Stimulated activated effector memory CD8-positive, alpha-beta T cell treated with anti-CD3 and anti-CD28 coated beads, Interleukin-12 subunit alpha, Interleukin-12 subunit beta, amount 100 ng/mL, for 72 hours (primary cell): ENCODE results near the gene OR6S1.
"Not testable (repeated sequence)": the region's sequence is repeated elsewhere in the genome, so short reads cannot be mapped to it uniquely, and the experiment has no call there.

Source experiments
- ATAC-seq: fragments of 150-1000 bp; cut with Tn5 transposase; 2 replicates; pipeline ENCODE4 v1.10.0; 2021
- DNase-seq, 2 donors: peaks; one replicate each; pipeline ENCODE4 v3.0.0; 2021 to 2022; ENCODE audit warnings: low spot score in 2 of 2
- H3K27ac Mint-ChIP-seq: one replicate; pipeline ENCODE4 v1.8.0; 2022; ENCODE audit warnings: mild to moderate bottlenecking, mixed read lengths
- H3K36me3 Mint-ChIP-seq: one replicate; pipeline ENCODE4 v1.8.0; 2022; ENCODE audit warnings: mild to moderate bottlenecking, mixed read lengths
- H3K4me1 Mint-ChIP-seq: one replicate; pipeline ENCODE4 v1.8.0; 2022; ENCODE audit warnings: mixed read lengths
- H3K4me3 Mint-ChIP-seq: one replicate; pipeline ENCODE4 v1.8.0; 2022; ENCODE audit warnings: mild to moderate bottlenecking, mixed read lengths
- H3K9me3 Mint-ChIP-seq: one replicate; pipeline ENCODE4 v1.8.0; 2022; ENCODE audit warnings: mixed read lengths

OR6S1 gene

DNA sequence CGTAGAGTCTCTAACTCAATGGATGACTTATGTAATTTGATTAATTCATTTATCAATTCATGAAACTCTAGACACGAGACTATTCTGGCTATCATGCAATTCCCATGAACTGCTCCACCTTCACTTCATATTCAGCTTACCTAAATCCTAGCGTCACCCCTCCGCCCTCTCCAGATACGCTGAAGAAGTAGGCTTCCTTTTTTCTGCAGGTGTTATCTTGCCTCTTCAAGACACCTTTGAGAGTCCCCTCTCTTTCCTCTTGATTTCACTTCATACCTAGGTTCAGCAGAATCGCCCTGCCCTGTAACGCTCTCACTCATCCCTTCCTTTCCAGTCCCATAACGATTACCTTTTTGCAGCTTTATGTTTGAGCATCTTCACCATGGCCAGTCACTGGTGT is 38.9 kb upstream of the OR6S1 start:
- Mint-ChIP-seq H3K27ac (no peak overlapping the region), H3K9me3 (no peaks in the 10 kb centered on the region), H3K36me3 (no peaks in the 10 kb centered on the region), H3K4me3 (no peak overlapping the region), H3K4me1 (peaks cover 12% of the 10 kb centered on the region)
- ATAC-seq (no peak), DNase-seq (no peak)

DNA sequence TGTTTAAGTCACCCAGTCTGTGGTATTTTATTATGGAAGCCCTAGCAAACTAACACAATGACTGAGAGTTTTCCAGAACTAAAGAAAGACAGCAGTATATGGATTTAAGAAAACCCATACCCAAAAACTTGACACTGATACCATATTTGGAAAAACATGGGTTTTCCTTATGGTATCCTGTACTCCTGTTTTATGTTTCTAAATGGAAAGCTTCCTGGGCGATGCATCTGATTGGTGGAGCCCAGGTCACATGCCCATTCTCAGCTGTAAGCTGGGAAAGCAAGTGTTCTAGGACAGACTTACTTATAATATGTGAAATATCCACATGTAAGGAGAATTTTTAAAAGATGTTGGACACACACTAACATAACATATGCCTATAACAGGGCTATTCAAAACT is 38.4 kb upstream of the OR6S1 start:
- H3K27ac Mint-ChIP-seq: no peak overlapping the region
- DNase-seq (no peak), ATAC-seq (no peak)
- H3K4me3 Mint-ChIP-seq: no peak overlapping the region
- H3K4me1 Mint-ChIP-seq: peaks cover 12% of the 10 kb centered on the region
- no peaks in the 10 kb centered on the region for H3K36me3 Mint-ChIP-seq
- H3K9me3 Mint-ChIP-seq: no peaks in the 10 kb centered on the region

DNA sequence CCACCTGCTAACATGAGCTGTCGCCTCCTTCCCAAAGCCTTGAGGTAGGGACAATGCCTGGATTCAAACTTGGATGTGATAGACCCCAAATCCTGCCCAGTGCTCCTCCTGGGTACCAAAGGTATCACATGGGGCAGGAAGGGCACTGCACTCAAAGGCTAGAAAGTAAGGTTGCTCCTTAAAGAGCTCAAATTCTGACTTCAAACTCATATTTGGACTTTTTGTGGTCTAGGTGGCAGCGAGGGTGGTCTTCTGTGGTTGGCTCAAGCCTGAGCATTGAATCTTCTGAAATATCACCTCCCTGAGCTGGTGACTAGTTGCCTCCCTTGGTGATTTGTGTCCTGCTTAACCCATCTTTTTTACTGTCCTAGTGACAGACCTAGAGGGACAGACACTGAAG is 34.6 kb upstream of the OR6S1 start:
- H3K4me3 Mint-ChIP-seq: no peak overlapping the region

DNA sequence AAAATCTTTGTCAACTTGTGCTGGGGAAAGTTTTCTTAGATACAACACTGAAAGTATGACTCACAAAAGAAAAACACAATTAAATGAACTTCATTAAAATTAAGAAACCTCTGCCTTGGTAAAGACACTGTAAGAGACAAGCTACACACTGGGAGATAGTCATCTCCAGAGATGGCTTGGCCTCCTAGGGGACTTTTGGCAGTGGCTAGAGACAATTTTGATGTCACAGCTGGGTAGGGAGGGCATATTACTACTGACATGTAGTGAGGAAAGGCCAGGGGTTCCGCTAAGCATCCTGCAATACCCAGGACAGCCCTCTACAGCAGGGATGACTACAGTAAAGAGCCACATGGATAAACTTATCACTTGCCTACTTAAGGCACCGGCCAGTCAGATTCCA is 34.2 kb upstream of the OR6S1 start:
- peaks cover 12% of the 10 kb centered on the region for H3K4me1 Mint-ChIP-seq
- ATAC-seq (peak; percentile 97), DNase-seq (peak in 1 of 2 donors; percentile 55)
- no peaks in the 10 kb centered on the region for H3K9me3 Mint-ChIP-seq
- H3K4me3 Mint-ChIP-seq: no peak overlapping the region
- H3K36me3 Mint-ChIP-seq: no peaks in the 10 kb centered on the region
- H3K27ac Mint-ChIP-seq: no peak overlapping the region

More for the DNA sequence above, 34.6 kb upstream of the OR6S1 start:
- H3K9me3 Mint-ChIP-seq: no peaks in the 10 kb centered on the region
- H3K27ac Mint-ChIP-seq: no peak overlapping the region
- ATAC-seq: peak; percentile 66
- H3K4me1 Mint-ChIP-seq: peaks cover 12% of the 10 kb centered on the region
- H3K36me3 Mint-ChIP-seq: no peaks in the 10 kb centered on the region
- peak in 1 of 2 donors; percentile 56 for DNase-seq

DNA sequence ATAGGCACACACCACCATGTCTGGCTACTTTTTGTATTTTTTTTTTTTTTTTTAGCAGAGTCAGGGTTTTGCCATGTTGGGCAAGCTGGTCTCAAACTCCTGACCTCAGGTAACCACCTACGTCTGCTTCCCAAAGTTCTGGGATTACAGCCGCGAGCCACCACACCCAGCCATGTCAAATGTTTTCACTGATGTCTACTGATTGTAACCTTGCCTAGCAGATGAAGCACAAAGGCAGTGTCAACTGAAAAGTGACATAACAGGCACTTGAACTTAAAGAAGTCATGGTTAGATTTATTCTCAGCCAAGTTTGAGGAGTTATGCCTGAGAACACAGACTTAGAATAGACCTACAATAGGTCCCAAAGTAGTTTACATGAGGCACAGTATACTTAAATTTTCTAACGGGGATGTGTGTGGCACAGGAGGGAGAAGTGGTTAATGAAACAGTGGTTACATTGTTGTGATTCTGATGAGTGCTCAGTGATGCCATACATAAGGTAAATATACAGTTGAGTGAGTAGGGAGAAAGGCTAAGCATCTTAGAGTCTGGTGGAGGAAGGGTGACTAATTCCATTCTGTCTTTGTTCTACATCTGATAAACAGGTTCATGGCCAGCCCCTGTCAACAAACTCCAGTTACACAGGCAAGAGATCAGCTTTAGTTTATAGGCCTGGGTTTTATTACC is 30.2 kb upstream of the OR6S1 start:
- ATAC-seq: no peak
- no peak overlapping the region for H3K27ac Mint-ChIP-seq

DNA sequence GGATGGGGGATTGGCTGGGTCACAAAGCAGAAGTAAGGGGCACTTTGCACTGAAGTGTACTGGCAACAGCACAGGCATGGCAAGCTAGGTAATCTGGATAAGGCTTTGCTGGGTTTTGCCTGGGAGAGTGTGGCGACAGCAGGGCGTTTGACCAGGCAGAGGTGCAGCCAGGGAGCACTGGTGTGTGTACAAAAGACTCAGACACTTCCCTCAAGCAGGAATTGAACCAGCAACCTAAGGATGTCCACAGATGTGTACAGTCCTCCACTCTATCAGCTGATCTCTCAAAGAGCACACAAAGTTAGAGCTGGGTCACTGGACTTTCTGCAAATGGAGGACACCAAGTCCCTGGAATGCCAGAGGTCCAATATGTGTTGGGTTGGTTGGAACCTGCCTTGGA is 27.5 kb upstream of the OR6S1 start:
- Mint-ChIP-seq H3K36me3 (no peaks in the 10 kb centered on the region), H3K27ac (peak overlapping the region; percentile 90), H3K4me1 (peaks cover 18% of the 10 kb centered on the region), H3K4me3 (no peak overlapping the region), H3K9me3 (peaks cover 3% of the 10 kb centered on the region)
- no peak for DNase-seq
- no peak for ATAC-seq

More for the DNA sequence above, 30.2 kb upstream of the OR6S1 start:
- no peak for DNase-seq
- Mint-ChIP-seq H3K4me3 (no peak overlapping the region), H3K9me3 (peaks cover 3% of the 10 kb centered on the region), H3K36me3 (no peaks in the 10 kb centered on the region), H3K4me1 (peaks cover 30% of the 10 kb centered on the region)

DNA sequence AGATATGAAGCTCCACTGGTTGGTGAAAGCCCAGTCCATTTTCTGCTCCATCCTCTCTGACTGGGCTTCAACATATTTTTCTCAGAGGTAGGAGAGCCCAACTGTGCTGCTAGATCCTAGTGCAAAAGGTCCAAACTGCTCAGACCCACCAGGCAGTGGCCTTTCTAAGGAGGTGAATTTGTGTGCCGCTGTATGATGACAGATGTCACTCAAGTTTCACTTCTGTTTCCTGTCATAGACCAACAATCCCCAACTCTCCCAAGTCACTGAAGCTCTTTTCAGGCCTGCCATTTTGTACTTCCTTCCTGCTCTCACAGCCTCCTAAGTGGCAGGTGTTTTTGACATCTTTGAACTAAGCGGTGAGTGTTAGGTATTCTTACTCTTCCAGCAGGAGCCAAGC is 26.5 kb upstream of the OR6S1 start:
- Mint-ChIP-seq H3K4me3 (peak overlapping the region; percentile 29), H3K9me3 (peaks cover 3% of the 10 kb centered on the region), H3K36me3 (peaks cover 5% of the 10 kb centered on the region), H3K27ac (peak overlapping the region; percentile 90), H3K4me1 (peaks cover 28% of the 10 kb centered on the region)
- peak; percentile 92 for ATAC-seq
- peak in 1 of 2 donors; percentile 63 for DNase-seq

DNA sequence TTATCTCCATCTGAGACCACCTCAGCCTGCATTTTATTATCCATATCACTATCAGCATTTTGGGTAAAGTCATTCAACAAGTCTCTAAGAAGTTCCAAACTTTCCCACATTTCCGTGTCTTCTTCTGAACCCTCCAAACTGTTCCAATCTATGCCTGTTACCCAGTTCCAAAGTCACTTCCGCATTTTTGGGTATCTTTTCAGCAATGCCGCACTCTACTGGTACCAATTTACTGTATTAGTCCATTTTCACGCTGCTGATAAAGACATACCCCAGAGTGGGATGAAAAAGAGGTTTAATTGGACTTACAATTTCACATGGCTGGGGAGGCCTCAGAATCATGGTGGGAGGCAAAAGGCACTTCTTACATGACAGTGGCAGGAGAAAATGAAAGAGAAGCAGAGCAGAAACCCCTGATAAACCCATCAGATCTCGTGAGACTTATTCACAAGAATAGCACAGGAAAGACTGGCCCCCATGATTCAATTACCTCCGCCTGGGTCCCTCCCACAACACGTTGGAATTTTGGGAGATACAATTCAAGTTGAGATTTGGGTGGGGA is 25.0 kb upstream of the OR6S1 start:
- not testable (repeated sequence) for H3K27ac Mint-ChIP-seq, ATAC-seq, H3K36me3 Mint-ChIP-seq, DNase-seq, H3K9me3 Mint-ChIP-seq, H3K4me3 Mint-ChIP-seq
- peaks cover 37% of the 10 kb centered on the region for H3K4me1 Mint-ChIP-seq

DNA sequence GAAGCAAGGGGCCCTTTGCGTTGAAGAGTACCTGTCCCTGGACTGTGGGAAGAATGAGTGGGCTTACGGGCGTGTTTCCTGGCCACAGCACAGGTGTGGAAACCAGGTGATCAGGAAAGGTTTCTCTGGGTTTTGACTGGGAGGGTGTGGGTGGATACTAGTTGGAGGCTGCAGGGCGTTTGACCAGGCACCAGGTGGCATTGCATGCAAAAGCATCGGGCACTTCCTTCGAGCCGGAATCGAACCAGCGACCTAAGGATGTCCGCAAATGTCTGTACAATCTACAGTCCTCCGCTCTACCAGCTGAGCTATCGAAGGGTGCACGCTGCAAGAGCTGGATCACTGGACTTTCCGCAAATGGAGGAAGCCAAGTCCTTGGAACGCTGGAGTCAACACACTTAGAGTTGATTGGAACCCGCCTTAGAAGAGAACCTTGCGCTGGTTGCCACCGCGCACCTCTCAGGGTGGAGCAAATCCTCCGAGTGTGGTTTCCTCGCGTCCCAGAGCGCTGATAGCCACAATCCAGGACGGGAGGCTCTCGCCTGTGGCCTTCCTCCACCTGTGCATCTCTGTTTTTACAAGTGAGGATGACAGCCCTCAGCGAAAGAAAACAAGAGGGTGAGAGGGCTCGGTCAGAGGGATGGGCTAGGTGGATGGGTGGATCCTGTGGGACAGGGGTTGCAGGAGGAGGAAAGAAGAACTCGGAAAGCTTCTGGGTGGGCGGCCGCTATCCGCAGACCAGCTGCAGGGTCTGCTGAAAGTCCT is 21.7 kb upstream of the OR6S1 start:
- H3K27ac Mint-ChIP-seq: peak overlapping the region; percentile 90

DNA sequence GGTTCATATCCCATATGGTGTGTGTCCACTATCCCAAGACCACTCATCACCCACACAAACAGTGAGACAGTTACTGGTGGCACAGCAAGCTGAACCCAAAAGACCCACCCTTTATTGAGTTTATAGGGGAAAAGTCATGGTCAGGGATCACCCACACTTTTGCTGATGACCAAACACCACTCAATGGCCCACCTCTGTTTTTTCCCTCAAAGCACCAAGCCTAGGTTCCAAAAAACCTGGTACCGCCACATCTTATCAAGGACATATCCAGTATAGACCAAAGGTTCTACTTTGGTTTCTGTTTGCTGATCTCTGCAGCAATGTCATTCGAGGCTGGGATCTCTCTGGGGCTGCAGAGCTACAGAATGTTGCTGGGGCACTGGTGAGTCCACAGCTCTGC is 19.7 kb upstream of the OR6S1 start:
- H3K4me1 Mint-ChIP-seq: peaks cover 35% of the 10 kb centered on the region
- no peaks in the 10 kb centered on the region for H3K9me3 Mint-ChIP-seq
- no peak overlapping the region for H3K4me3 Mint-ChIP-seq
- H3K36me3 Mint-ChIP-seq: peaks cover 9% of the 10 kb centered on the region
- no peak overlapping the region for H3K27ac Mint-ChIP-seq
- DNase-seq (no peak), ATAC-seq (no peak)

More for the DNA sequence above, 21.7 kb upstream of the OR6S1 start:
- H3K4me1 Mint-ChIP-seq: peaks cover 30% of the 10 kb centered on the region
- peak; percentile 55 to 89 for DNase-seq
- H3K9me3 Mint-ChIP-seq: no peaks in the 10 kb centered on the region
- peaks cover 9% of the 10 kb centered on the region for H3K36me3 Mint-ChIP-seq
- H3K4me3 Mint-ChIP-seq: peak overlapping the region; percentile 76
- ATAC-seq: peak; percentile 86

DNA sequence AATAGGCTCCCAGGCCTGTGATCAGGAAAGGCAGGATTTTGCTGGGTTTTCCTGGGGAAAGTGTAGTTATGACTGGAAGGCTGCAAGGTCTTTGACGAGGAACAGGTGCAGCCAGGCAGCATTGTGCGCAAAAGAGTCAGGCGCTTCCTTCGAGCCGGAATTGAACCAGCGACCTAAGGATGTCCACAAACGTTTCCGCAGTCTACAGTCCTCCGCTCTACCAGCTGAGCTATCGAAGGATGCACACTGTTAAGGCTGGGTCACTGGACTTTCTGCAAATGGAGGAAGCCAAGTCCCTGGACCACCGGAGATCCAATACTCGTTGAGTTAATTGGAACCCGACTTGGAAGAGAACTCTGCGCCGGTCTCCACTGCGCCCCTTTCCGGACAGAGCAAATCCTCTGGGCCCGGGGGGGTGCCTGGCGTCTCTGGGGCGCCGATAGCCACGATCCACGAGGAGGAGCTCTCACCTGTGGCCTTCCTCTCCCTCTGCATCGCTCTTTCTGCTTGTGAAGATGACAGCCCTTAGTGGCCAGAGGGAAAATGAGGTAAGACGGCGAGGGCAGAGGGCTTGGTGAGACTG is 18.4 kb upstream of the OR6S1 start:
- DNase-seq (no peak), ATAC-seq (no peak)
- Mint-ChIP-seq H3K4me1 (peaks cover 35% of the 10 kb centered on the region), H3K4me3 (no peak overlapping the region), H3K9me3 (no peaks in the 10 kb centered on the region), H3K36me3 (peaks cover 9% of the 10 kb centered on the region), H3K27ac (no peak overlapping the region)

DNA sequence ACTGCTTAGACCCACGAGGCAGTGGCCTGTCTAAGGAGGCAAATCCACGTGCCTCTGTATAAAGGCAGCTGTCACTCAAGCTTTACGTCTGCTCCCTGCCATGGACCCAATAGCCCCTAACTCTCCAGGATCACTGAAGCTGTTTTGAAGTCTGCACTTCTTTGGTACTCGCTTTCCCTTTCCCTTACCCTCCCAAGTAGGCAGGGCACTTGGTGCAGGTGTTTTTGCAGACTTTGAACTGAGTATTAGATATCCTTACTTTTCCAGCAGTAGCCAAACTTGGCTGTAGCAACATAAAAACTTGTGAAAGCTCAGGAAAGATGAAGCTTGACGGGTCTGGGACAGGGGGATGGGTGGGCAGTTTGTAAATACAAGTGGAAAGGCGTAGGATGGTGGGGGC is 17.8 kb upstream of the OR6S1 start:
- H3K4me3 Mint-ChIP-seq: no peak overlapping the region
- H3K4me1 Mint-ChIP-seq: peaks cover 38% of the 10 kb centered on the region
- DNase-seq (no peak), ATAC-seq (no peak)
- no peaks in the 10 kb centered on the region for H3K9me3 Mint-ChIP-seq
- H3K27ac Mint-ChIP-seq: no peak overlapping the region
- H3K36me3 Mint-ChIP-seq: peaks cover 9% of the 10 kb centered on the region

DNA sequence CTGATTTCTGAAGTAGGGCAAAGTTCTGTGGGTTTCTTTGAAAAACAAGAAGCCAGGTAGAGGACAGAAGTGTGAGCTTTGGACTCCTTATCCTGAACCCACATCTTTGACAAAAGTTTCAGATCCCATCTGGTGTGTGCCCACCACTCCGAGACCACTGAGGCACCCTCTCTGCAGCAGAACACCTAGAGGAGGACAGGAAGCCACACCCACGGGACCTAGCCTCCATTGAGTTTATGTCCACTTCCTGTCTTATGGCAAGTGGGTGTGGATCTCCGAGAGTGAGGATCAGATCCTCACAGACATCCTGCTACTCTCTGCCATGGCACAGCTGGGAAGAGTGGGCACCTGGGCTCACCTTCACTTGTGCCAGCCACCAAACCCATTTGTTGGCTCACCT is 16.8 kb upstream of the OR6S1 start:
- Mint-ChIP-seq H3K4me1 (peaks cover 41% of the 10 kb centered on the region), H3K27ac (no peak overlapping the region), H3K4me3 (no peak overlapping the region), H3K9me3 (no peaks in the 10 kb centered on the region), H3K36me3 (peaks cover 8% of the 10 kb centered on the region)
- ATAC-seq: no peak
- no peak for DNase-seq

DNA sequence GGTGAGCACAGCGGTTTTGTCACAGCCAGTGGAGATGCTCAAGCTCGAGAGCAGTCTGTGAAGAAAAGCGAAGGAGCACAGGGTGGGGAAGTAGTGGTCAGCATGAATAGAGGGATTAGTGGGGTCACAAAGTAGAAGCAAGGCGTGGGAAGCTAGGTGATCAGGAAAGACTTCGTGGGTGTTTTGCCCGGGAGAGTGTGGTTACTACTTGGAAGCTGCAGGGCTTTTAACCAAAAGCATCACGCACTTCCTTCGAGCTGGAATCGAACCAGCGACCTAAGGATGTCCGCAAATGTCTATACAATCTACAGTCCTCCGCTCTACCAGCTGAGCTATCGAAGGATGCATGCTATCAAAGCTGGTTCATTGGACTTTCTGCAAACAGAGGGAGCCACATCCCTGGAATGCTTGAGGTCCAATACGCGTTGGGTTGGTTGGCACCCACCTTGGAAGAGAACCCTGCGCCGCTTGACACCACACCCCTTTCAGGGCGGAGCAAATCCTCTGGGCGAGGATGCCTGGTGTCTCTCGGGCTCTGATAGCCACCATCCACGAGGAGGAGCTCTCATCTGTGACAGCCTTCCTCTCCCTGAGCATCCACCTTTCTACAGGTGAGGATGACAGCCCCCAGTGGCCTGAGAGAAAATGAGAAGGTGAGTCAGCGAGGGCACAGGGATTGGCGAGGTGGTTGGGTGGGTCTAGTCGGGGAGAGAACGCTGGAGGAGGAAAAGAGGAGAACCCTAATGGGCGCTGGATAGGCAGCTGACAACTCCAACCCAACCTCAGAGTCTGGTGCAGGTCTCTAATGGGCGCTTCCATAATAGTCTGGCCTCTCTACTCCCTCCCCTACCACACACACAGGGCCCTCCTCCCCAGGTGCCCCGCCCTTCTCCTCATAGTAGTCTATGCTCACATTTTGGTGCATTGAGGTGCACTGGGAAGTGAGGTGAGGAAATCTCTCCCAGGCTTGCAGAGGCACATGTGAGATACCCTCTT is 16.0 kb upstream of the OR6S1 start:
- Mint-ChIP-seq H3K9me3 (no peaks in the 10 kb centered on the region), H3K4me1 (peaks cover 40% of the 10 kb centered on the region), H3K4me3 (no peak overlapping the region), H3K27ac (no peak overlapping the region), H3K36me3 (peaks cover 7% of the 10 kb centered on the region)
- ATAC-seq (peak; percentile 35), DNase-seq (no peak)
